ENCODE results near the gene CNIH3.
"Not testable (repeated sequence)": the region's sequence is repeated elsewhere in the genome, so short reads cannot be mapped to it uniquely, and the experiment has no call there.

Gene CNIH3

GRCh38 chr1:224615861-224616755 lies at the start of gene CNIH3:
CNIH3 (plus strand) TSS chr1:224616317; CDS start chr1:224617175, 858 bp downstream.
- DNase-seq, result peak; percentile 59

- not testable (repeated sequence) for DNase-seq
Observed at GRCh38 chr1:224566492-224566891, 49.6 kb upstream of the CNIH3 start.

- no peak for DNase-seq
Observed at GRCh38 chr1:224569276-224569675, 46.8 kb upstream of the CNIH3 start.

GRCh38 chr1:224571975-224572374 lies 44.1 kb upstream of the CNIH3 start:
- not testable (repeated sequence) for DNase-seq

- DNase-seq, result no peak
Observed at GRCh38 chr1:224579526-224579925, 36.6 kb upstream of the CNIH3 start.

GRCh38 chr1:224580006-224580405 lies 36.1 kb upstream of the CNIH3 start:
- DNase-seq, result no peak

- DNase-seq, result no peak
Observed at GRCh38 chr1:224582041-224582440, 34.1 kb upstream of the CNIH3 start.

- DNase-seq, result no peak
Observed at GRCh38 chr1:224583774-224584173, 32.3 kb upstream of the CNIH3 start.

- no peak for DNase-seq
Observed at GRCh38 chr1:224585051-224585450, 31.1 kb upstream of the CNIH3 start.

- DNase-seq, result no peak
Observed at GRCh38 chr1:224587051-224587450, 29.1 kb upstream of the CNIH3 start.

- DNase-seq, result no peak
Observed at GRCh38 chr1:224588515-224588914, 27.6 kb upstream of the CNIH3 start.

GRCh38 chr1:224589006-224589405 lies 27.1 kb upstream of the CNIH3 start:
- no peak for DNase-seq

- DNase-seq, result no peak
Observed at GRCh38 chr1:224591326-224591725, 24.8 kb upstream of the CNIH3 start.

GRCh38 chr1:224592636-224593582 lies 23.2 kb upstream of the CNIH3 start:
- no peak for DNase-seq

- no peak for DNase-seq
Observed at GRCh38 chr1:224594360-224594759, 21.8 kb upstream of the CNIH3 start.

- no peak for DNase-seq
Observed at GRCh38 chr1:224594851-224595250, 21.3 kb upstream of the CNIH3 start.

GRCh38 chr1:224605482-224606181 lies 10.5 kb upstream of the CNIH3 start:
- DNase-seq, result no peak

GRCh38 chr1:224607188-224608148 lies 8.6 kb upstream of the CNIH3 start:
- no peak for DNase-seq

- no peak for DNase-seq
Observed at GRCh38 chr1:224609333-224609732, 6.8 kb upstream of the CNIH3 start.

GRCh38 chr1:224612246-224612645 lies 3.9 kb upstream of the CNIH3 start:
- no peak for DNase-seq

GRCh38 chr1:224613486-224613885 lies 2.6 kb upstream of the CNIH3 start:
- no peak for DNase-seq
